ENCODE measurements around the gene CDX1. TPM values are rescaled to one million over a fixed set of nuclear protein-coding genes. Genes with fewer than 3 reads are reported as not detected.

CDX1 gene
- total and polyA plus RNA-seq, 12 donors = 0.13 to 0.32 TPM; not detected in 10

- 87 to 91% methylated on average over 12 of the region's 12 CpGs for WGBS, 2 donors
- Histone ChIP-seq H3K4me3 (no peak overlapping the region), H3K4me1 (peaks cover 10 to 42% (median 22%) of the 10 kb centered on the region in 9 donors), H3K27me3 (peaks cover 5 to 26% (median 22%) of the 10 kb centered on the region in 7 donors), H3K9me3 (no peaks in the 10 kb centered on the region), H3K36me3 (no peaks in the 10 kb centered on the region), H3K27ac (peak overlapping the region in 1 of 10 donors; percentile 59)
- DNase-seq (no peak), ATAC-seq (no peak)
- TF ChIP-seq CTCF (IDR thresholded peaks at IDR 0.05) = no peak
- intact Hi-C loops (cut with DNase I) = no loop called here
These were observed 18.7 kb downstream of the CDX1 start for GRCh38 chr5:150184990-150185912.

GRCh38 chr5:150186137-150186536 lies 19.6 kb downstream of the CDX1 start:
- H3K4me3 ChIP-seq = no peak overlapping the region
- H3K27me3 ChIP-seq = peaks cover 6 to 35% (median 30%) of the 10 kb centered on the region in 7 donors
- intact Hi-C loops (cut with DNase I) = no loop called here
- ATAC-seq = no peak
- H3K9me3 ChIP-seq = no peaks in the 10 kb centered on the region
- peaks cover 2 to 33% (median 15%) of the 10 kb centered on the region in 9 donors for H3K4me1 ChIP-seq
- no peak for TF ChIP-seq CTCF (IDR thresholded peaks at IDR 0.05)
- DNase-seq = no peak
- H3K36me3 ChIP-seq = no peaks in the 10 kb centered on the region
- WGBS, 2 donors = 94 to 96% methylated on average over 8 of the region's 8 CpGs
- H3K27ac ChIP-seq = no peak overlapping the region

- intact Hi-C loops (cut with DNase I) = no loop called here
- WGBS, 2 donors = 72 to 73% methylated on average over 4 of the region's 4 CpGs
These were observed 20.3 kb downstream of the CDX1 start for GRCh38 chr5:150186897-150187296.

More at GRCh38 chr5:150186897-150187296, 20.3 kb downstream of the CDX1 start:
- Histone ChIP-seq H3K4me3 (no peak overlapping the region), H3K27ac (no peak overlapping the region), H3K4me1 (peaks cover 0 to 27% (median 7%) of the 10 kb centered on the region in 9 donors), H3K36me3 (no peaks in the 10 kb centered on the region), H3K9me3 (no peaks in the 10 kb centered on the region), H3K27me3 (peaks cover 6 to 39% (median 33%) of the 10 kb centered on the region in 7 donors)
- TF ChIP-seq CTCF (IDR thresholded peaks at IDR 0.05) = no peak
- DNase-seq = no peak
- ATAC-seq = peak in 1 of 8 donors; percentile 16

All from heart right ventricle (tissue), 16 donors.